GM12864 (cell line): Measurements from ENCODE around the gene RCAN1.
A peak's percentile ranks its signal among the peaks of the same experiment; 100 is the strongest.

Experiments
- DNase-seq: peaks from one replicate; pipeline ENCODE4 v3.0.0-alpha.2; 2011; ENCODE audit warnings: low read depth
- H3K4me3 ChIP-seq: 2 replicates; pipeline ENCODE4 v1.5.1; 2011; ENCODE audit warnings: mild to moderate bottlenecking, low read depth, low read length, control low read depth
- CTCF ChIP-seq: IDR thresholded peaks from 2 replicates; pipeline ENCODE4 v1.5.1; 2011; ENCODE audit warnings: low read depth, mild to moderate bottlenecking, moderate library complexity, low read length, control low read depth, inconsistent platforms; ENCODE audit errors: missing control alignments

RCAN1 gene

GRCh38 chr21:34519694-34520093 is 95.2 kb downstream of the RCAN1 start:
- H3K4me3 ChIP-seq = no peak overlapping the region
- no peak for TF ChIP-seq CTCF
- no peak for DNase-seq

GRCh38 chr21:34519016-34519415 is 95.9 kb downstream of the RCAN1 start:
- H3K4me3 ChIP-seq = no peak overlapping the region
- no peak for TF ChIP-seq CTCF
- no peak for DNase-seq

- H3K4me3 ChIP-seq = no peak overlapping the region
- DNase-seq = no peak
- TF ChIP-seq CTCF = no peak
These were observed 96.6 kb downstream of the RCAN1 start for GRCh38 chr21:34518301-34518700.

GRCh38 chr21:34517491-34518245 is 97.2 kb downstream of the RCAN1 start:
- H3K4me3 ChIP-seq = no peak overlapping the region
- DNase-seq = no peak
- peak; percentile 52 for TF ChIP-seq CTCF

- no peak overlapping the region for H3K4me3 ChIP-seq
- TF ChIP-seq CTCF = no peak
- no peak for DNase-seq
These were observed 97.9 kb downstream of the RCAN1 start for GRCh38 chr21:34517039-34517438.

GRCh38 chr21:34514576-34515115 is 100.3 kb downstream of the RCAN1 start:
- TF ChIP-seq CTCF = no peak

GRCh38 chr21:34513129-34513675 is 101.7 kb downstream of the RCAN1 start:
- DNase-seq = no peak
- H3K4me3 ChIP-seq = no peak overlapping the region

More at GRCh38 chr21:34514576-34515115, 100.3 kb downstream of the RCAN1 start:
- no peak overlapping the region for H3K4me3 ChIP-seq
- no peak for DNase-seq

More at GRCh38 chr21:34513129-34513675, 101.7 kb downstream of the RCAN1 start:
- no peak for TF ChIP-seq CTCF
